ENCODE results near the gene FKBP1A.

- TF ChIP-seq POLR2A (IDR thresholded peaks at IDR 0.05; ENCODE audit: low read length) (no peak), GATA1 (IDR thresholded peaks at IDR 0.05; ENCODE audit: low read depth, low read length) (no peak)
Observed at GRCh38 chr20:1331801-1332453, 60.9 kb downstream of the FKBP1A start.
